Mammary epithelial cell (primary cell): ENCODE measurements around the gene FANCB.

ENCODE experiments used
- EZH2 ChIP-seq: IDR thresholded peaks from 2 replicates; pipeline ENCODE4 v1.6.1; 2012; ENCODE audit warnings: low read length, inconsistent platforms, borderline replicate concordance
- TF ChIP-seq, protein P1 (sequence below), 2 donors: IDR thresholded peaks in 1 of 2; conservative IDR thresholded peaks in 1 of 2; 2 replicates each; pipeline ENCODE4 v1.5.1; 2011 to 2012; ENCODE audit warnings: inconsistent platforms in 2 of 2, low read length in 2 of 2, mild to moderate bottlenecking in 2 of 2, control low read depth in 1 of 2, low read depth in 1 of 2; ENCODE audit not compliant: insufficient read depth in 1 of 2; ENCODE audit errors: extremely low read depth in 1 of 2

DNA sequence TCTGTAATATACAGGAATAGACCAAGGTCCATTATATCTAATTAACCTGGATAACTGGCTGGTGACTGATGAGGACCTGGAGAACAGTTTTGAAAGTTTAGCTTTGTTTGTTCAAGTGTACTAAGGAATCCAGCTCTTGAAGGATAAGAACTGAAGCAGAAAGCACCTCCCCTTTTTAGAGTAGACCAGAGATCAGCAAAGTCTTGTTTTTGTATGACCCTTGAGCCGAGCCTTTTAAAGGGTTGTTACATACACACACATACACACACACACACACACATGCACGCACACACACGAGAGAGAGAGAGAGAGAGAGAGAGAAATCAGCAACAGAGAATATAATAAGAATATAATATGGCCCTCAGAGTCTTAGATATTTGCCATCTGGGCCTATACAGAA lies 13.4 kb upstream of the FANCB start:
- TF ChIP-seq EZH2 = no peak
- TF ChIP-seq, protein P1, sequence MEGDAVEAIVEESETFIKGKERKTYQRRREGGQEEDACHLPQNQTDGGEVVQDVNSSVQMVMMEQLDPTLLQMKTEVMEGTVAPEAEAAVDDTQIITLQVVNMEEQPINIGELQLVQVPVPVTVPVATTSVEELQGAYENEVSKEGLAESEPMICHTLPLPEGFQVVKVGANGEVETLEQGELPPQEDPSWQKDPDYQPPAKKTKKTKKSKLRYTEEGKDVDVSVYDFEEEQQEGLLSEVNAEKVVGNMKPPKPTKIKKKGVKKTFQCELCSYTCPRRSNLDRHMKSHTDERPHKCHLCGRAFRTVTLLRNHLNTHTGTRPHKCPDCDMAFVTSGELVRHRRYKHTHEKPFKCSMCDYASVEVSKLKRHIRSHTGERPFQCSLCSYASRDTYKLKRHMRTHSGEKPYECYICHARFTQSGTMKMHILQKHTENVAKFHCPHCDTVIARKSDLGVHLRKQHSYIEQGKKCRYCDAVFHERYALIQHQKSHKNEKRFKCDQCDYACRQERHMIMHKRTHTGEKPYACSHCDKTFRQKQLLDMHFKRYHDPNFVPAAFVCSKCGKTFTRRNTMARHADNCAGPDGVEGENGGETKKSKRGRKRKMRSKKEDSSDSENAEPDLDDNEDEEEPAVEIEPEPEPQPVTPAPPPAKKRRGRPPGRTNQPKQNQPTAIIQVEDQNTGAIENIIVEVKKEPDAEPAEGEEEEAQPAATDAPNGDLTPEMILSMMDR (conservative IDR thresholded peaks at IDR 0.05 in 1 of 2, IDR thresholded peaks at IDR 0.05 in 1 of 2; ENCODE audit: extremely low read depth in 1 of 2, insufficient read depth in 1 of 2, low read depth in 1 of 2, low read length in 2 of 2) = no peak
